ENCODE data around the gene HMGCLL1.
A peak's percentile ranks its signal among the peaks of the same experiment; 100 is the strongest.

Gene HMGCLL1

GRCh38 chr6:55578537-55579363 lies at the start of gene HMGCLL1:
Gene HMGCLL1 (minus strand): TSS chr6:55579192. CDS start chr6:55579055, 137 bp downstream.
- DNase-seq (ENCODE audit: low spot score), result peak; percentile 24

- no peak for DNase-seq (ENCODE audit: low spot score)
Measured at GRCh38 chr6:55621993-55622392, 43.0 kb upstream of the HMGCLL1 start.

GRCh38 chr6:55621244-55621643 lies 42.3 kb upstream of the HMGCLL1 start:
- DNase-seq (ENCODE audit: low spot score), result no peak

GRCh38 chr6:55617272-55617671 lies 38.3 kb upstream of the HMGCLL1 start:
- peak; percentile 13 for DNase-seq (ENCODE audit: low spot score)

- no peak for DNase-seq (ENCODE audit: low spot score)
Measured at GRCh38 chr6:55604021-55604420, 25.0 kb upstream of the HMGCLL1 start.

- no peak for DNase-seq (ENCODE audit: low spot score)
Measured at GRCh38 chr6:55601120-55601519, 22.1 kb upstream of the HMGCLL1 start.

GRCh38 chr6:55594442-55594841 lies 15.4 kb upstream of the HMGCLL1 start:
- no peak for DNase-seq (ENCODE audit: low spot score)

- no peak for DNase-seq (ENCODE audit: low spot score)
Measured at GRCh38 chr6:55584654-55585354, 5.8 kb upstream of the HMGCLL1 start.

- no peak for DNase-seq (ENCODE audit: low spot score)
Measured at GRCh38 chr6:55576811-55577210, 2.2 kb downstream of the HMGCLL1 start.

- no peak for DNase-seq (ENCODE audit: low spot score)
Measured at GRCh38 chr6:55574556-55574955, 4.4 kb downstream of the HMGCLL1 start.

- no peak for DNase-seq (ENCODE audit: low spot score)
Measured at GRCh38 chr6:55569638-55570037, 9.4 kb downstream of the HMGCLL1 start.

- no peak for DNase-seq (ENCODE audit: low spot score)
Measured at GRCh38 chr6:55568808-55569439, 10.1 kb downstream of the HMGCLL1 start.

GRCh38 chr6:55567558-55567957 lies 11.4 kb downstream of the HMGCLL1 start:
- no peak for DNase-seq (ENCODE audit: low spot score)

- DNase-seq (ENCODE audit: low spot score), result no peak
Measured at GRCh38 chr6:55566036-55566710, 12.8 kb downstream of the HMGCLL1 start.

- no peak for DNase-seq (ENCODE audit: low spot score)
Measured at GRCh38 chr6:55562318-55562717, 16.7 kb downstream of the HMGCLL1 start.

- no peak for DNase-seq (ENCODE audit: low spot score)
Measured at GRCh38 chr6:55560290-55560885, 18.6 kb downstream of the HMGCLL1 start.

- DNase-seq (ENCODE audit: low spot score), result no peak
Measured at GRCh38 chr6:55557146-55557545, 21.8 kb downstream of the HMGCLL1 start.

GRCh38 chr6:55545791-55546190 lies 33.2 kb downstream of the HMGCLL1 start:
- no peak for DNase-seq (ENCODE audit: low spot score)

GRCh38 chr6:55543633-55544309 lies 35.2 kb downstream of the HMGCLL1 start:
- no peak for DNase-seq (ENCODE audit: low spot score)

GRCh38 chr6:55541024-55541423 lies 38.0 kb downstream of the HMGCLL1 start:
- no peak for DNase-seq (ENCODE audit: low spot score)

GRCh38 chr6:55536391-55536956 lies 42.5 kb downstream of the HMGCLL1 start:
- DNase-seq (ENCODE audit: low spot score), result no peak
